Measurements from ENCODE around the gene NTF3.

- TF ChIP-seq CBX5 (IDR thresholded peaks at IDR 0.05; ENCODE audit: low read depth, low read length) (no peak), CTCF (IDR thresholded peaks at IDR 0.05; ENCODE audit: control extremely low read depth in 1 of 3, insufficient read depth in 1 of 3, low read depth in 1 of 3, low read length in 3 of 3) (no peak), RNF2 (IDR thresholded peaks at IDR 0.05; ENCODE audit: borderline replicate concordance, low read depth, low read length, missing control alignments, poor library complexity, severe bottlenecking) (no peak), BRCA1 (IDR thresholded peaks at IDR 0.05; ENCODE audit: low read depth, low read length) (no peak)
Measured at GRCh38 chr12:5481645-5482044, 49.7 kb downstream of the NTF3 start.
